ENCODE measurements around the gene TMEM39B. TPM values are rescaled to one million over a fixed set of nuclear protein-coding genes. Genes with fewer than 3 reads are reported as not detected.

The TMEM39B gene
- total and polyA plus RNA-seq, 2 experiments from 2014 or later, result 10.1 to 17.8 TPM

DNA sequence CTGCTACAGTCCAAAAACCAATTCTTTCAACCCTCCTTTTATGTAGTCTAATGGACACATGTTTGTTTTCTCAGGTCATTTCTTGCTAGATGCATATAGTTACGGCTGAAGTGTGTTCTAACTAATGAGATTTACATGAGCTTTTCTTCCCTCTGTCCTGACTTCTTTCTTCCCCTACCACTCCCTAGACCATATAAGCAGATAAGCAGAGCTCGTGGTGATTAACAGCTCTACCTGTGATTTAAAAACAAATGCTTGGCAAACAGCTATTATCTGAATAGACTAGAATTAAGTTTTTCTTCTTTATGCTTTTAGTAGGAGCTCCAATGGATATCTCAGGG lies 40.5 kb upstream of the TMEM39B start:
- Histone ChIP-seq H3K4me2 (no peak overlapping the region), H3F3A (replicated peaks; ENCODE audit: low read depth) (peaks cover 20% of the 10 kb centered on the region), H4K20me1 (replicated peaks; ENCODE audit: insufficient read depth) (peaks cover 82% of the 10 kb centered on the region), H2AFZ (no peak overlapping the region), H3K27me3 (ENCODE audit: insufficient read depth) (no peaks in the 10 kb centered on the region), H3K4me3 (no peak overlapping the region), H3K27ac (ENCODE audit: low read depth) (peak overlapping the region; percentile 67; the same call in 1 of the 2 replicates), H3K79me2 (replicated peaks; ENCODE audit: insufficient read depth) (peaks cover 100% of the 10 kb centered on the region), H3K9me2 (ENCODE audit: insufficient read depth) (no peaks in the 10 kb centered on the region), H3K36me3 (ENCODE audit: insufficient read depth) (peaks cover 54% of the 10 kb centered on the region), H3K4me1 (ENCODE audit: insufficient read depth) (no peaks in the 10 kb centered on the region)
- no peaks in the 10 kb centered on the region for H3K4me1 Mint-ChIP-seq
- no peaks in the 10 kb centered on the region for H3K9me3 Mint-ChIP-seq
- H3K27me3 Mint-ChIP-seq (ENCODE audit: insufficient read depth, low read depth, poor library complexity), result no peaks in the 10 kb centered on the region
- no peak for ATAC-seq
- H3K4me3 Mint-ChIP-seq, result no peak overlapping the region
- TF ChIP-seq POLR2AphosphoS5 (IDR thresholded peaks at IDR 0.05; ENCODE audit: low read depth), result no peak
- TF ChIP-seq ZNF331 (CRISPR knock-in tag; IDR thresholded peaks at IDR 0.05; ENCODE audit: low read depth), result no peak
- TF ChIP-seq, protein P1, sequence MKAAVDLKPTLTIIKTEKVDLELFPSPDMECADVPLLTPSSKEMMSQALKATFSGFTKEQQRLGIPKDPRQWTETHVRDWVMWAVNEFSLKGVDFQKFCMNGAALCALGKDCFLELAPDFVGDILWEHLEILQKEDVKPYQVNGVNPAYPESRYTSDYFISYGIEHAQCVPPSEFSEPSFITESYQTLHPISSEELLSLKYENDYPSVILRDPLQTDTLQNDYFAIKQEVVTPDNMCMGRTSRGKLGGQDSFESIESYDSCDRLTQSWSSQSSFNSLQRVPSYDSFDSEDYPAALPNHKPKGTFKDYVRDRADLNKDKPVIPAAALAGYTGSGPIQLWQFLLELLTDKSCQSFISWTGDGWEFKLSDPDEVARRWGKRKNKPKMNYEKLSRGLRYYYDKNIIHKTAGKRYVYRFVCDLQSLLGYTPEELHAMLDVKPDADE (IDR thresholded peaks at IDR 0.05), result no peak
- TF ChIP-seq ZNF114 (CRISPR knock-in tag; IDR thresholded peaks at IDR 0.05), result no peak
- H3K36me3 Mint-ChIP-seq (ENCODE audit: low read depth), result peaks cover 76% of the 10 kb centered on the region
- DNase-seq (ENCODE audit: low spot score), result no peak
- no peak overlapping the region for H3K27ac Mint-ChIP-seq

DNA sequence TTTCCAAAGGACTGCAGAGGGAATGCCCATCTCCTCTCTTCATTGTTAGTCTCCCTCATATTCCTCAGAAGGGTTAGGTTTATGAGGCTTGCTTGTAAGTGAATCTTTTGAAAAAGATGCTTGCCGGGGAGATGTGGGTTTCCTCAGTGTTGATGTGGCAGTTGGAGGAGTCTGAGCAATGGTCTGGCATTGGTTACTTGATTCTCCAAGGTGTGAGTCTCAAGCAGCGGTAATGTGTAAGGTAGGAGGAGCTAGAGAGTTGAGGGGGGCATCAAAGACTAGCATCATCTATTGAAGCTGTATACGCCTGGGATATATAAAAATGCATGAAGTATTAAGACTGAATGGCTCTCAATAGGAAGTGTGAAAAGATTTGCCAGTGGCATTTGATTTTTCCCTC lies 37.6 kb upstream of the TMEM39B start:
- Histone ChIP-seq H3K4me3 (no peak overlapping the region), H3K36me3 (ENCODE audit: insufficient read depth) (peaks cover 80% of the 10 kb centered on the region), H3K27me3 (ENCODE audit: insufficient read depth) (no peaks in the 10 kb centered on the region), H3K79me2 (replicated peaks; ENCODE audit: insufficient read depth) (peaks cover 85% of the 10 kb centered on the region), H3K27ac (ENCODE audit: low read depth) (no peak overlapping the region; the same call in 1 of the 2 replicates), H3K9me2 (ENCODE audit: insufficient read depth) (no peaks in the 10 kb centered on the region), H3K4me1 (ENCODE audit: insufficient read depth) (no peaks in the 10 kb centered on the region), H3K4me2 (no peak overlapping the region), H4K20me1 (replicated peaks; ENCODE audit: insufficient read depth) (peaks cover 75% of the 10 kb centered on the region), H3F3A (replicated peaks; ENCODE audit: low read depth) (peaks cover 36% of the 10 kb centered on the region), H2AFZ (no peak overlapping the region)
- Mint-ChIP-seq H3K4me1 (no peaks in the 10 kb centered on the region), H3K9me3 (no peaks in the 10 kb centered on the region), H3K36me3 (ENCODE audit: low read depth) (peaks cover 89% of the 10 kb centered on the region), H3K4me3 (no peak overlapping the region), H3K27me3 (ENCODE audit: insufficient read depth, low read depth, poor library complexity) (no peaks in the 10 kb centered on the region), H3K27ac (no peak overlapping the region)
- DNase-seq (ENCODE audit: low spot score), result no peak
- peak; percentile 32; the same call in 2 of the 3 replicates for ATAC-seq
- no peak for TF ChIP-seq NANOG (IDR thresholded peaks at IDR 0.05; ENCODE audit: borderline replicate concordance)
- TF ChIP-seq, protein P2, sequence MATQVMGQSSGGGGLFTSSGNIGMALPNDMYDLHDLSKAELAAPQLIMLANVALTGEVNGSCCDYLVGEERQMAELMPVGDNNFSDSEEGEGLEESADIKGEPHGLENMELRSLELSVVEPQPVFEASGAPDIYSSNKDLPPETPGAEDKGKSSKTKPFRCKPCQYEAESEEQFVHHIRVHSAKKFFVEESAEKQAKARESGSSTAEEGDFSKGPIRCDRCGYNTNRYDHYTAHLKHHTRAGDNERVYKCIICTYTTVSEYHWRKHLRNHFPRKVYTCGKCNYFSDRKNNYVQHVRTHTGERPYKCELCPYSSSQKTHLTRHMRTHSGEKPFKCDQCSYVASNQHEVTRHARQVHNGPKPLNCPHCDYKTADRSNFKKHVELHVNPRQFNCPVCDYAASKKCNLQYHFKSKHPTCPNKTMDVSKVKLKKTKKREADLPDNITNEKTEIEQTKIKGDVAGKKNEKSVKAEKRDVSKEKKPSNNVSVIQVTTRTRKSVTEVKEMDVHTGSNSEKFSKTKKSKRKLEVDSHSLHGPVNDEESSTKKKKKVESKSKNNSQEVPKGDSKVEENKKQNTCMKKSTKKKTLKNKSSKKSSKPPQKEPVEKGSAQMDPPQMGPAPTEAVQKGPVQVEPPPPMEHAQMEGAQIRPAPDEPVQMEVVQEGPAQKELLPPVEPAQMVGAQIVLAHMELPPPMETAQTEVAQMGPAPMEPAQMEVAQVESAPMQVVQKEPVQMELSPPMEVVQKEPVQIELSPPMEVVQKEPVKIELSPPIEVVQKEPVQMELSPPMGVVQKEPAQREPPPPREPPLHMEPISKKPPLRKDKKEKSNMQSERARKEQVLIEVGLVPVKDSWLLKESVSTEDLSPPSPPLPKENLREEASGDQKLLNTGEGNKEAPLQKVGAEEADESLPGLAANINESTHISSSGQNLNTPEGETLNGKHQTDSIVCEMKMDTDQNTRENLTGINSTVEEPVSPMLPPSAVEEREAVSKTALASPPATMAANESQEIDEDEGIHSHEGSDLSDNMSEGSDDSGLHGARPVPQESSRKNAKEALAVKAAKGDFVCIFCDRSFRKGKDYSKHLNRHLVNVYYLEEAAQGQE (IDR thresholded peaks at IDR 0.05; ENCODE audit: unreplicated experiment), result no peak
- TF ChIP-seq, protein P3, sequence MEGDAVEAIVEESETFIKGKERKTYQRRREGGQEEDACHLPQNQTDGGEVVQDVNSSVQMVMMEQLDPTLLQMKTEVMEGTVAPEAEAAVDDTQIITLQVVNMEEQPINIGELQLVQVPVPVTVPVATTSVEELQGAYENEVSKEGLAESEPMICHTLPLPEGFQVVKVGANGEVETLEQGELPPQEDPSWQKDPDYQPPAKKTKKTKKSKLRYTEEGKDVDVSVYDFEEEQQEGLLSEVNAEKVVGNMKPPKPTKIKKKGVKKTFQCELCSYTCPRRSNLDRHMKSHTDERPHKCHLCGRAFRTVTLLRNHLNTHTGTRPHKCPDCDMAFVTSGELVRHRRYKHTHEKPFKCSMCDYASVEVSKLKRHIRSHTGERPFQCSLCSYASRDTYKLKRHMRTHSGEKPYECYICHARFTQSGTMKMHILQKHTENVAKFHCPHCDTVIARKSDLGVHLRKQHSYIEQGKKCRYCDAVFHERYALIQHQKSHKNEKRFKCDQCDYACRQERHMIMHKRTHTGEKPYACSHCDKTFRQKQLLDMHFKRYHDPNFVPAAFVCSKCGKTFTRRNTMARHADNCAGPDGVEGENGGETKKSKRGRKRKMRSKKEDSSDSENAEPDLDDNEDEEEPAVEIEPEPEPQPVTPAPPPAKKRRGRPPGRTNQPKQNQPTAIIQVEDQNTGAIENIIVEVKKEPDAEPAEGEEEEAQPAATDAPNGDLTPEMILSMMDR (conservative IDR thresholded peaks at IDR 0.05; ENCODE audit: low read depth in 2 of 2), result 0 out of 4 replicates have a peak, but pooled peaks of 1 of the 2 experiments have one; percentile 11
- TF ChIP-seq, protein P4, sequence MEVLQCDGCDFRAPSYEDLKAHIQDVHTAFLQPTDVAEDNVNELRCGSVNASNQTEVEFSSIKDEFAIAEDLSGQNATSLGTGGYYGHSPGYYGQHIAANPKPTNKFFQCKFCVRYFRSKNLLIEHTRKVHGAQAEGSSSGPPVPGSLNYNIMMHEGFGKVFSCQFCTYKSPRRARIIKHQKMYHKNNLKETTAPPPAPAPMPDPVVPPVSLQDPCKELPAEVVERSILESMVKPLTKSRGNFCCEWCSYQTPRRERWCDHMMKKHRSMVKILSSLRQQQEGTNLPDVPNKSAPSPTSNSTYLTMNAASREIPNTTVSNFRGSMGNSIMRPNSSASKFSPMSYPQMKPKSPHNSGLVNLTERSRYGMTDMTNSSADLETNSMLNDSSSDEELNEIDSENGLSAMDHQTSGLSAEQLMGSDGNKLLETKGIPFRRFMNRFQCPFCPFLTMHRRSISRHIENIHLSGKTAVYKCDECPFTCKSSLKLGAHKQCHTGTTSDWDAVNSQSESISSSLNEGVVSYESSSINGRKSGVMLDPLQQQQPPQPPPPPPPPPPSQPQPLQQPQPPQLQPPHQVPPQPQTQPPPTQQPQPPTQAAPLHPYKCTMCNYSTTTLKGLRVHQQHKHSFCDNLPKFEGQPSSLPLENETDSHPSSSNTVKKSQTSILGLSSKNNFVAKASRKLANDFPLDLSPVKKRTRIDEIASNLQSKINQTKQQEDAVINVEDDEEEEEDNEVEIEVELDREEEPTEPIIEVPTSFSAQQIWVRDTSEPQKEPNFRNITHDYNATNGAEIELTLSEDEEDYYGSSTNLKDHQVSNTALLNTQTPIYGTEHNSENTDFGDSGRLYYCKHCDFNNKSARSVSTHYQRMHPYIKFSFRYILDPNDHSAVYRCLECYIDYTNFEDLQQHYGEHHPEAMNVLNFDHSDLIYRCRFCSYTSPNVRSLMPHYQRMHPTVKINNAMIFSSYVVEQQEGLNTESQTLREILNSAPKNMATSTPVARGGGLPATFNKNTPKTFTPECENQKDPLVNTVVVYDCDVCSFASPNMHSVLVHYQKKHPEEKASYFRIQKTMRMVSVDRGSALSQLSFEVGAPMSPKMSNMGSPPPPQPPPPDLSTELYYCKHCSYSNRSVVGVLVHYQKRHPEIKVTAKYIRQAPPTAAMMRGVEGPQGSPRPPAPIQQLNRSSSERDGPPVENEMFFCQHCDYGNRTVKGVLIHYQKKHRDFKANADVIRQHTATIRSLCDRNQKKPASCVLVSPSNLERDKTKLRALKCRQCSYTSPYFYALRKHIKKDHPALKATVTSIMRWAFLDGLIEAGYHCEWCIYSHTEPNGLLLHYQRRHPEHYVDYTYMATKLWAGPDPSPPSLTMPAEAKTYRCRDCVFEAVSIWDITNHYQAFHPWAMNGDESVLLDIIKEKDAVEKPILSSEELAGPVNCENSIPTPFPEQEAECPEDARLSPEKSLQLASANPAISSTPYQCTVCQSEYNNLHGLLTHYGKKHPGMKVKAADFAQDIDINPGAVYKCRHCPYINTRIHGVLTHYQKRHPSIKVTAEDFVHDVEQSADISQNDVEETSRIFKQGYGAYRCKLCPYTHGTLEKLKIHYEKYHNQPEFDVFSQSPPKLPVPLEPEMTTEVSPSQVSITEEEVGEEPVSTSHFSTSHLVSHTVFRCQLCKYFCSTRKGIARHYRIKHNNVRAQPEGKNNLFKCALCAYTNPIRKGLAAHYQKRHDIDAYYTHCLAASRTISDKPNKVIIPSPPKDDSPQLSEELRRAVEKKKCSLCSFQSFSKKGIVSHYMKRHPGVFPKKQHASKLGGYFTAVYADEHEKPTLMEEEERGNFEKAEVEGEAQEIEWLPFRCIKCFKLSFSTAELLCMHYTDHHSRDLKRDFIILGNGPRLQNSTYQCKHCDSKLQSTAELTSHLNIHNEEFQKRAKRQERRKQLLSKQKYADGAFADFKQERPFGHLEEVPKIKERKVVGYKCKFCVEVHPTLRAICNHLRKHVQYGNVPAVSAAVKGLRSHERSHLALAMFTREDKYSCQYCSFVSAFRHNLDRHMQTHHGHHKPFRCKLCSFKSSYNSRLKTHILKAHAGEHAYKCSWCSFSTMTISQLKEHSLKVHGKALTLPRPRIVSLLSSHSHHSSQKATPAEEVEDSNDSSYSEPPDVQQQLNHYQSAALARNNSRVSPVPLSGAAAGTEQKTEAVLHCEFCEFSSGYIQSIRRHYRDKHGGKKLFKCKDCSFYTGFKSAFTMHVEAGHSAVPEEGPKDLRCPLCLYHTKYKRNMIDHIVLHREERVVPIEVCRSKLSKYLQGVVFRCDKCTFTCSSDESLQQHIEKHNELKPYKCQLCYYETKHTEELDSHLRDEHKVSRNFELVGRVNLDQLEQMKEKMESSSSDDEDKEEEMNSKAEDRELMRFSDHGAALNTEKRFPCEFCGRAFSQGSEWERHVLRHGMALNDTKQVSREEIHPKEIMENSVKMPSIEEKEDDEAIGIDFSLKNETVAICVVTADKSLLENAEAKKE (CRISPR knock-in tag; IDR thresholded peaks at IDR 0.05), result no peak

Measured in GM23338 (cell line).